Inflammatory macrophage treated with lipopolysaccharide for 1 hour (primary cell): Measurements from ENCODE around the gene HSPA5.

ENCODE experiments used
- DNase-seq, 2 donors: peaks; one replicate each; pipeline ENCODE4 v3.0.0-alpha.2; 2020 to 2022

Gene HSPA5

GRCh38 chr9:125189361-125190289 is 51.5 kb downstream of the HSPA5 start, which contains the start of gene PPP6C:
TSS of gene PPP6C (minus strand) at chr9:125189803. CDS start at chr9:125189718, 85 bp downstream.
- peak; percentile 96 to 99 for DNase-seq

- peak in 1 of 2 donors; percentile 20 for DNase-seq
Observed at GRCh38 chr9:125189011-125189360, 52.2 kb downstream of the HSPA5 start.
